Measurements from ENCODE around the gene CNKSR3. TPM values are rescaled to one million over a fixed set of nuclear protein-coding genes. Genes with fewer than 3 reads are reported as not detected.

The CNKSR3 gene
- total and polyA plus RNA-seq, 2 of the 8 experiments (the other 6 are each of a cell fraction or from before 2014, with no cell fraction given), result 1.2 to 6.2 TPM

DNA sequence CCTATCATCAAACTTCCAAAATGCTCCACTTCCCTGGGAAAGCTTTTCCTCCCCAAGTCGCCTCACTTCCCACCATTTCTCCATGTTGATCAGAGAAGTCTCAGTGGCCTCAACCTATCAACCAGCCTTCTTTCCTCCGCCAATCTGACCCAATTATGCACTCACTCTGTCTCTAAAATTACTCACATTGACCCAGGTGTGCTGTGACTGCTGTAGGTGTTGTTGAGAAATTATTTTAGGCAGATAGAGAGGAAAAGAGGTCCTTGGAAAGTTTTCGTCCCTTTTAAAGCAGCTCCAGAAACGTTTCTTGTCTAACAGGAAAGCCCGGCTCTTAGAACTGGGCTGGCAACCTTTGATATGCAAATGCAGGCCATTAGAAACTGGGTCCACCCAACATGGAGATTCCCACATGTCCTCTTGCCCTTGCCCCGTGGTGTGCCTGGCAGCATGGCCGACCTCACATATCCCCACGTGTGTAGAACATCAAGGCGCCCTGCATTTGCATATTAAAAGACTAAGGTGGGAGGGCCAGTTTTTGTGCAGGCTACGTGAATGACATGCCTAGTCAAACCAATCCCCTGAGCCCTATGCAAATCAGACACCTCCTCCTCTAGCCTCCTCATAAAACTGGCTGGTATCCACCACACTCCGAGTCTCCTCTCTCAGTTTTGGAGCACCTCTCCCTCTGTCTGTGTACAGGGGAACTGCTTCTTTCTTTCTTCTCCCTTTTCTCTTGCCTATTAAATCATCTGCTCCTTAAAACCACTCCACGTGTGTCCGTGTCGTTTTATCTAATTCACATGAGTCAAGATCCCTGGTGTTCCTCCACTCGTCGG, 166.8 kb downstream of the CNKSR3 start:
- H3K36me3 ChIP-seq (ENCODE audit: control insufficient read depth in 2 of 4, insufficient read depth in 4 of 4, low read length in 3 of 4), result no peaks in the 10 kb centered on the region
- no peak overlapping the region for H3K56ac ChIP-seq (replicated peaks; ENCODE audit: insufficient read length, low read depth, low read length)
- H3K14ac ChIP-seq (ENCODE audit: insufficient read length), result no peak overlapping the region
- H3K4me2 ChIP-seq (ENCODE audit: insufficient read depth in 1 of 2, low read depth in 2 of 2, low read length in 2 of 2), result peak overlapping the region in 1 of 2 experiments; percentile 24; a peak in 1 of 4 replicates
- peak overlapping the region; percentile 68; the same call in 1 of the 2 replicates for H2BK12ac ChIP-seq (ENCODE audit: low read depth, low read length)
- H2BK5ac ChIP-seq (ENCODE audit: low read depth, low read length), result peak overlapping the region; percentile 71; the same call in 1 of the 2 replicates
- H2BK120ac ChIP-seq (replicated peaks; ENCODE audit: low read depth, low read length), result no peak overlapping the region
- no peaks in the 10 kb centered on the region for H3K27me3 ChIP-seq (replicated peaks in 1 of 4; ENCODE audit: control insufficient read depth in 3 of 4, extremely low read depth in 1 of 4, insufficient read depth in 3 of 4, low read length in 3 of 4)
- peak overlapping the region in 1 of 4 experiments; percentile 11; a peak in 2 of 8 replicates for H3K4me3 ChIP-seq (ENCODE audit: extremely low read depth in 1 of 4, insufficient read depth in 2 of 4, low read depth in 3 of 4, low read length in 4 of 4)
- no peak overlapping the region for H4K8ac ChIP-seq (ENCODE audit: extremely low read depth, insufficient read depth, low read length)
- POLR2A ChIA-PET (ENCODE audit: partially characterized antibody), result interaction anchor here (0.9 to 1.9 kb wide), 2 partner anchors 14 to 167 kb away, joined by 3 to 7 read pairs; partner anchors contain the start of gene CNKSR3
- no peak overlapping the region for H3K4ac ChIP-seq (replicated peaks; ENCODE audit: insufficient read length, low read depth, low read length)
- H3K23me2 ChIP-seq (ENCODE audit: low read depth, low read length), result peaks cover 3% of the 10 kb centered on the region; the same call in 1 of the 2 replicates
- no peak overlapping the region for H2BK15ac ChIP-seq (ENCODE audit: low read length)
- WGBS, 2 experiments (ENCODE audit: extremely low coverage in 1 of 2, insufficient coverage in 1 of 2, insufficient read length in 1 of 2, insufficient replicate concordance in 2 of 2, low coverage in 1 of 2, low lambda C conversion rate in 2 of 2, missing lambda C conversion rate in 1 of 2), result 72% methylated on average over 16 of the region's 16 CpGs; no CpG with 5 or more reads in 1 of the 2 experiments
- H2AFZ ChIP-seq (ENCODE audit: low read length), result no peak overlapping the region; the same call in 1 of the 2 replicates
- H3K18ac ChIP-seq (ENCODE audit: extremely low read depth, low read length), result peak overlapping the region; percentile 80
- H3K4me1 ChIP-seq (replicated peaks in 1 of 4; ENCODE audit: control insufficient read depth in 3 of 4, insufficient read depth in 4 of 4, low read length in 3 of 4), result peaks cover 0 to 10% (median 2%) of the 10 kb centered on the region in 4 experiments; a peak in 5 of 7 replicates
- CTCF ChIA-PET (ENCODE audit: partially characterized antibody), result interaction anchor here (0.6 to 1.3 kb wide), 4 partner anchors 11 to 157 kb away, joined by 3 to 4 read pairs (median 3); no protein-coding TSS in a partner anchor
- H2AK5ac ChIP-seq (ENCODE audit: low read depth, low read length), result peak overlapping the region; percentile 82; the same call in 1 of the 2 replicates
- peak; percentile 84 for FAIRE-seq
- no peak overlapping the region for H4K5ac ChIP-seq (ENCODE audit: insufficient read length, low read depth, low read length)
- H3K9ac ChIP-seq (replicated peaks in 1 of 4; ENCODE audit: extremely low read depth in 1 of 4, low read depth in 3 of 4, low read length in 3 of 4), result no peak overlapping the region
- H4K91ac ChIP-seq (replicated peaks; ENCODE audit: insufficient read length, low read length), result no peak overlapping the region
- H3K79me1 ChIP-seq (ENCODE audit: low read depth, low read length), result no peaks in the 10 kb centered on the region
- no peaks in the 10 kb centered on the region for H4K20me1 ChIP-seq (replicated peaks in 1 of 2; ENCODE audit: control insufficient read depth in 1 of 2, insufficient read depth in 2 of 2, low read length in 2 of 2)
- no peak overlapping the region for H3K23ac ChIP-seq (ENCODE audit: insufficient read length)
- H2BK20ac ChIP-seq (ENCODE audit: low read length), result peak overlapping the region; percentile 88; the same call in 1 of the 2 replicates
- no peaks in the 10 kb centered on the region for H3K79me2 ChIP-seq (ENCODE audit: control insufficient read depth in 1 of 2, insufficient read depth in 2 of 2, low read length in 2 of 2)
- no peak overlapping the region for H3K27ac ChIP-seq (ENCODE audit: low read depth, low read length)
- H3K9me3 ChIP-seq (ENCODE audit: insufficient read depth in 2 of 2, low read depth in 1 of 2, low read length in 1 of 2), result no peaks in the 10 kb centered on the region
- DNase-seq (ENCODE audit: low read depth in 1 of 2, low spot score in 2 of 2), result peak; percentile 54 to 60
- TF ChIP-seq NANOG (IDR thresholded peaks at IDR 0.05; ENCODE audit: insufficient read depth, low read depth, low read length, poor library complexity, severe bottlenecking), result peak; percentile 55
- no peak for TF ChIP-seq RBBP5 (IDR thresholded peaks at IDR 0.05; ENCODE audit: borderline replicate concordance, low read depth, low read length)
- TF ChIP-seq POU5F1 (IDR thresholded peaks at IDR 0.05; ENCODE audit: low read depth, low read length), result peak; percentile 77; the same call in 1 of the 2 replicates
- no peak for TF ChIP-seq POLR2A (IDR thresholded peaks at IDR 0.05; ENCODE audit: control extremely low read depth in 1 of 2, low read depth in 2 of 2, low read length in 2 of 2)
- peak; percentile 78 for TF ChIP-seq YY1 (IDR thresholded peaks at IDR 0.05; ENCODE audit: low read depth, low read length)
- TF ChIP-seq, protein P1, sequence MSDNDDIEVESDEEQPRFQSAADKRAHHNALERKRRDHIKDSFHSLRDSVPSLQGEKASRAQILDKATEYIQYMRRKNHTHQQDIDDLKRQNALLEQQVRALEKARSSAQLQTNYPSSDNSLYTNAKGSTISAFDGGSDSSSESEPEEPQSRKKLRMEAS (IDR thresholded peaks at IDR 0.05), result peak; percentile 92
- no peak for TF ChIP-seq MAFK (IDR thresholded peaks at IDR 0.05; ENCODE audit: low read depth, low read length)
- TF ChIP-seq RAD21 (IDR thresholded peaks at IDR 0.05 in 1 of 2, conservative IDR thresholded peaks at IDR 0.05 in 1 of 2; ENCODE audit: low read depth in 2 of 2, low read length in 2 of 2), result peak; percentile 37
